GM19397 (cell line): ENCODE data around the gene GIPC3.
"Not testable (repeated sequence)": the region's sequence is repeated elsewhere in the genome, so short reads cannot be mapped to it uniquely, and the experiment has no call there.

ENCODE experiments used
- ATAC-seq: cut with Tn5 transposase; IDR thresholded peaks from one replicate; pipeline ENCODE4 v1.9.1; 2021; ENCODE audit warnings: mild to moderate bottlenecking, moderate library complexity; ENCODE audit not compliant: unreplicated experiment

The GIPC3 gene

GRCh38 chr19:3550947-3551791 lies 34.1 kb upstream of the GIPC3 start:
- no peak for ATAC-seq

DNA sequence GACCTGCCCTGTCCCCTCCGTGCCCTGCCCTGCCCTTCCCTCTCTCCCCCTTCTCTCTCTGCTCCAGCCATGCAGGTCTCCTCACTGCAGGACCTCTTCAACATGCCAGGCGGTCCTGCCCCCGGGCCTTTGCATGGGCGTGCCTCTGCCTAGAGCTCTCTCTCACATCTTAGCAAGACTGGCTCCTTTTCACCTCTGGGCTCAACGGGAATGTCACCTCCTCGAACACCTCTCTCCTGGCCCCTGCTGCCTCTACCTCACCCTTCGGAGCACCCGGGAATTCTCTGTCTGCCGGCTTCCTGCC lies 33.5 kb upstream of the GIPC3 start:
- no peak for ATAC-seq

DNA sequence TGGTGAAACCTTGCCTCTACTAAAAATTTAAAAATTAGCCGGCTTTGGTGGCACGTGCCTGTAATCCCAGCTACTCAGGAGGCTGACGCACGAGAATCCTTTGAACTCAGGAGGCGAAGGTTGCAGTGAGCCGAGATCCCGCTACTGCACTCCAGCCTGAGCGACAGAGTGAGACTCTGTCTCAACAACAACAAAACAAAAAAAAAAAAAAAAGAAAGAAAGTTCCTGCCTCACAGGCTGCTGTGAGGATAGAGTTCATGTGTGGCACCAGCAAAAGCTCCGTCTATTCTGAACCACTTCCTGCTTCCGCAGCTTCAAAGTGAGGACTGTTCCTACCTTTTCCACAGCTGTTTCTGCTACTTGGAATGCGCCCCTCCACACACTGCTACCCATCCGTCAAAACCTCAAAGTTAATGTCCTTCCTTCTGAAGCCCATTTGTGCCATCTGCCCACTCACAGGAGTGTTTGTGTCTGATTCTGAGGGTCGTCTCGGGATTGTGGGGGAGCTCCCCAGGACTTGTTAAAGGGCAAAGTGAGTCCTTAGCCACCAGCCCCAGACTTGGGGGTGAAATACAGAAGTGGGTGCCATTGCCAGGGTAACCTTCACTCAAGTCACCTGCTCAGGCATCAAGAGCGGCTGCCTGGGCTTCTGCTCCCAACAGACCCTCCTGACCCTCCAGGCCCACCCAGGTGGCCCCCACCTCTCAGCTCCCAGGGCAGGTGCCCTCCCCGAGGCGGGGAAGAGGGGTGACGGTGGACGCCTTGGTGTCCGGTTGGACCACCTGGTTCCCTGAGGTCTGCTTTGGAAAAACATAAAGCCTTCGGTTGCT lies 30.8 kb upstream of the GIPC3 start:
- ATAC-seq: no peak

DNA sequence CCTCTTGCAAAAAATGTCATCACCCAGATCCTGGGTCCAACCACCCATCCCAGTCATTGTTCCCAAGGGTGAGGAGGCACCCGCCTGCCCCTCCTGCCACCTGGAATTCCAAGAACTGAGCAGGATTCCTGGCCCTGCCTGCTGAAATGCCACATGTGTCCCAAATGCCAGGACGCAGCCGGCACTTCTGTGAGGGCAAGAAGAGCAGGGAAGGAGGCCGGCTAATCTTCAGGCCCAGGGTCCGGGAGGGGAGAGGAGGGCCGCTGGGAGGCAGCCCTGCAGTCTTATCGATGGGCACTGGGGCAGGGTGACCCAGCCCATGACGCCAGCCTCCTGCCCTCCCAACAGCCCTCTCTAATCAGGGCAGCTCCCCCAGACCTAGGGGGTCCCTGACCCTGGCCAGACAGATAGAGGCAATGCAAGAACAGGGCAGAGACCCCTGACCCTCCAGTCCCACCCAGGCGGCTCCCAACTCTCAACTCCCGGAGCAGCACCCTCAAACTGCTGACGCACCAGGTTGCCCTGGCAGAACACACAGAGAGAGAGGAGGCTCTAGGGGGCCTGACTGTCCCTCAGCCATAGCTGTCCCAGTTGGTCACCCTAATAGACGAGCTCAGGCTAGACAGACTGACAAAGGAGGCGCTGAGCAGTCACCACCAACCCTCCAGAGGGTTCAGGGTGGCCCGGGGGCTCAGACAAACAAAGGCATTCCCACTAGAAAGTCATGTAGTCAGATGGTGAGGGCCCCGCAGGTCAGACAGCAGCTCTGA lies 29.4 kb upstream of the GIPC3 start:
- no peak for ATAC-seq

DNA sequence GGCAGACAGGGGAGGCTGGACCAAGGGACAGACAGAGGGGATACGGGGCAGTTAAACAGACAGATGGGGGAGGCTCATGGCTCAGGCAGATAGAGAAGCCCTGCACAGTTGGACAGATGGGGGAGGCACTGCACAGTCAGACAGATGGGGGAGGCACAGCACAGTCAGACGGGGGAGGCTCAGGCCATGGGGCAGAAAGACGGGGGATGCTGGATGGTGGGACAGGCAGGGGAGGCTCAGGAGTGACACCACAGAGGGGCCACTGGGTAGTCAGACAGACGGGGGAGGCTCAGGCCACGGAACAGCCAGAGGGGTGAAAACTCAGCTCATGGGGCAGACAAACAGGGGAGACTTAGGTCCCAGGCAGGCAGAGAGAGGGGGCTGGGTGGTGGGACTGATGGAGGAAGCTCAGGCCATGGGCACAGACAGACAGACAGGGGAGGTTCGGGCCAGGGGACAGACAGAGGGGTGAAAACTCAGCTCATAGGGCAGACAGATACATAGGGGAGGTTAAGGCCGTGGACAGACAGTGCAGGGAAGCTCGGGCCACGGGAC lies 28.8 kb upstream of the GIPC3 start:
- no peak for ATAC-seq

- peak; percentile 37 for ATAC-seq
These were observed 28.3 kb upstream of the GIPC3 start for GRCh38 chr19:3556978-3557460.

DNA sequence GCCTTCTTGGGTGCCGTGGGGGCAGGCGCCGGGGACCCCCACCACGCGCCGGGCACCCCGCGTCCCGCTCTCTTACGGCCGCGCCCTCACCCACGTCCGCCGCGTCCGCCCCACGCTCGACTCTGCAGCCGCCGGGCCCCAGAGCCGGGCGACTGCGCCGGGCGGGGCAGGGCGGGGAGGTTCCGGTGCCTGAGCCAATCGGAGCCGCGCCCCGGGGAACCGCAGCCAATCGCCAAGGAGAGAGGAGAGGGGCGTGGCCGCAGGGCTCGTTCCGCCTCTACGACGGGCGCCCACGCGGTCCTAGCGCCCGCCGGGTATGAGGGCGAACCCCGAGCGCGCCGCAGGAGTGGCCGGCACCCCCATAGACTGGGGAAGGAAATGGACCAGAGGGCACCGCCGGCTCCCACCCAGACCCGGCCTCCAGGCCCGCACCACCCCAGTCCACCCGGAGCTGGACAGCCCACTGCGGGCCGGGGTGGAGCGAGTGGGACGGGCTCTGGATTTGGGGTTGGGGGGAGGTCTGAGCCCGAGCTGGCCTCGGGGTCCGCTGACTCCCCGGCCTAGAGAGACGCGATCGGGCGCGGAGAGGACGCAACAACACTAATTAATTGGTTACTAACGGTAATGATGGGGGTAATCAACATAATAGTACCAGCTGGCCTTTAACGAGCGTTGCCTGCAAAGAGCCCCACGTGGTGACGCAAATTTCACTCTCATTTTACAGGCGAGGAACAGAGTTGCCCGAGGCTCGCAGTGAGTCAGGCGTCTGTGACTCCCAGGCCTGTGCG lies 27.6 kb upstream of the GIPC3 start, which contains the start of gene MFSD12:
Gene MFSD12, minus strand, starts transcription at position 126 of the 788 bp plus-strand sequence. CDS start 183 bp downstream, outside the sequence.
- peak; percentile 85 for ATAC-seq

- no peak for ATAC-seq
These were observed 21.4 kb upstream of the GIPC3 start for GRCh38 chr19:3563709-3564524.

- ATAC-seq: no peak
These were observed 20.1 kb upstream of the GIPC3 start for GRCh38 chr19:3565139-3565538.

GRCh38 chr19:3570042-3570441 lies 15.2 kb upstream of the GIPC3 start:
- ATAC-seq: not testable (repeated sequence)

GRCh38 chr19:3570606-3571011 lies 14.7 kb upstream of the GIPC3 start:
- ATAC-seq: no peak

DNA sequence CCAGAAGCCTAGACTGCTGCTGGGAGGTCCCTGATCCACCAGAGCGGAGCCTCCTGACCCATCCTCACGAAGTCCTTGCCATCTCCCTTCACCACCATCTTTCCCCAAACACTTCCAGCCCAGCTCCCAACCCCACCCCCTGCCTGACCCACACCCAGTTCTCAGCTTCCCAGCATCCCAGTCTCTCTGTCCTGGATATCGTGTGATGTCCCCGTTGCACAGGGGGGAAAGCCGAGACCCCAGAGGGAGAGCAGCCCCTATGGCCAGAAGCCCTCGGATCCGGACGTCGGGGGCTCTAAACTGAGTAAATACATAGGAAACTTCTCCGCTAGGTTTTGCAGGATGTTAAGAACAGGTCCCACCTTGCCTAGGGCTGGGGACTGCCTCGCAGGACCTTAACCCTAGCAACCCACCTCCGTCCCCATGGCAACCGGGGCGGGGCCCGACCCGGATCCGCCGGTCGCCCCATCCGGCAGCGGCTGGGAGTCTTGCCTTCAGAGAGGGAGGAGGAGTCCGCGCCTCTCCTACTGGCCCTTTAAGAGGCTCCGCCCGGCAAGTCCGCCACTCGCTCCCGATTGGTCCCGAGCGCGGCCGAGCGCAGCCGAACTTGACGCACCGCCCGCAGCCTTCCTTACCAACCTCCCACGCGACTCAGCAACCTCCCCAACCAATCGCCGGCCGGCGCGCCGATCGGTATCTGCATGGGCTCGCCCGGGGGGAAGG lies 13.0 kb upstream of the GIPC3 start:
- peak; percentile 88 for ATAC-seq

GRCh38 chr19:3572855-3573161 lies 12.5 kb upstream of the GIPC3 start, which contains the start of gene HMG20B:
Gene HMG20B, plus strand, starts transcription at chr19:3572944. Its CDS starts 366 bp downstream, at chr19:3573310.
- ATAC-seq: no peak

DNA sequence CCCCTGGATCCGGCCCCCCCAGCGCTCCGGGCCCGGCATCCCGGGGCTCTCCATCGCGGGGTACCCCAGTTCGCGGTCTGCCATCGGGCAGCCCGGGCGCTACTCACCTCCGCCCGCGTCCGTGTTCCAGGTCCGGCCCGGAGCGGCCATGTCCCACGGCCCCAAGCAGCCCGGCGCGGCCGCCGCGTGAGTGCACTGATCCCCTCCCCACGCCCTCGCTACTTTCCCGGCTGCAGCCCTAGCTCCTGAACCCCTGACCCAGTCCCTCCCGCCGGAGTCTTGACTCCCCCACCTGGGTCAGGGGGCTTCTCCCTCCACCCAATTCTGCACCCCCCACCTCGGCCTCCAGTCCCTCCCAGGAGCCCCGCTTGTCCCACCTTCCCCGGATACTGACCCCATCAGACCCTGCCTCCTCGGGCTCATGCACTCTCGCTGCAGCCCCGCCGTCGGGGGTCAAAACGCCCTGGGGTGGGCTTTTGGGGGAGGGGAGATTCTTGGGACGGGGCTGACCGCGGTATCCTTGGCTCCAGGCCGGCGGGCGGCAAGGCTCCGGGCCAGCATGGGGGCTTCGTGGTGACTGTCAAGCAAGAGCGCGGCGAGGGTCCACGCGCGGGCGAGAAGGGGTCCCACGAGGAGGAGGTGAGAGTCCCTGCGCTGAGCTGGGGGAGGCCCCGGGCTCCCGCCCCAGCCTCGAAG lies 12.0 kb upstream of the GIPC3 start:
- peak; percentile 5 for ATAC-seq

DNA sequence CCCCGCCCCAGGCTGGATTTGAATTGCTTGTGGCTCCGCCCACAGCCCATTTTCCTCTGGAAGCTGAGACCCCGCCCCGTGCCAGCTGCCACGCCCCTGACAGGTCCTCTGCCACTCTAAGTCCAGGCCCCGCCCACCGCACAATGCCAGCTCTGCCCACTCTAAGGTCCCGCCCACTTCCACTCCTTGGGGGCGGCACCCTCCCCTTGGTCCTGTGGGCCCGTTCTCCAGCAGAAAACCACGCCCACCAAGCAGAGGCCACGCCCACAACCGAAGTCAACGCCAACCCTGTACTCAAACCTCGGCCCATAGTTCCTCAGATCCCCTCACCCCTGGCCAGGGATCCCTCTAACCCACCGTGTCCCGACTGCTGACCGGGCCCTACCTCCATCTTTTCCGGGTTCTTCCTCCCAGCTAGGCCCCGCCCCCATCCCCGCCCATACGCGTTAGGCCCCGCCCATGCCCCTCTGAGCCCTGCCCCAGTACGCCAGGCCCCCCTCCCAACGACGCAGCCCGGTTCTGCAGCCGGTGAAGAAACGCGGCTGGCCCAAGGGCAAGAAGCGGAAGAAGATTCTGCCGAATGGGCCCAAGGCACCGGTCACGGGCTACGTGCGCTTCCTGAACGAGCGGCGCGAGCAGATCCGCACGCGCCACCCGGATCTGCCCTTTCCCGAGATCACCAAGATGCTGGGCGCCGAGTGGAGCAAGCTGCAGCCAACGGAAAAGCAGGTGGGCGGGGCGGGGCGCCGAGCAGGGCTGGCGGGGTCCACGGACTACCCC lies 11.2 kb upstream of the GIPC3 start:
- no peak for ATAC-seq

- no peak for ATAC-seq
These were observed 10.0 kb upstream of the GIPC3 start for GRCh38 chr19:3575260-3575741.
